Kidney (tissue), 14 donors: ENCODE results near the gene RABGAP1. TPM values are rescaled to one million over a fixed set of nuclear protein-coding genes. Genes with fewer than 3 reads are reported as not detected.

Source experiments
- DNase-seq, 5 donors: peaks; one replicate each; pipeline ENCODE4 v3.0.0-alpha.2; 2013 to 2020
- FAIRE-seq: peaks from 2 replicates; lab custom pipeline; 2012; peaks lifted over from hg19 to GRCh38; lab: Jason Lieb, UNC
- H3K27ac ChIP-seq, 2 donors: one replicate each; pipeline ENCODE4 v1.7.0; 2013; ENCODE audit warnings: low read depth in 2 of 2, low read length in 2 of 2, inconsistent platforms in 1 of 2
- H3K27me3 ChIP-seq: one replicate; pipeline ENCODE4 v1.7.1; 2013; ENCODE audit warnings: low read length, inconsistent platforms; ENCODE audit not compliant: control insufficient read depth, insufficient read depth
- H3K36me3 ChIP-seq, 3 donors: one replicate each; pipeline versions ENCODE4 v1.7.0 to v1.7.1; 2013; ENCODE audit warnings: low read length in 3 of 3, control low read depth in 1 of 3, inconsistent platforms in 1 of 3; ENCODE audit not compliant: insufficient read depth in 3 of 3, control insufficient read depth in 2 of 3
- H3K4me1 ChIP-seq, 3 donors: one replicate each; pipeline versions ENCODE4 v1.7.0 to v1.7.1; 2013; ENCODE audit warnings: low read length in 3 of 3, inconsistent platforms in 1 of 3, low read depth in 1 of 3; ENCODE audit not compliant: control insufficient read depth in 2 of 3, insufficient read depth in 2 of 3
- H3K4me3 ChIP-seq, 3 donors: one replicate each; pipeline versions ENCODE4 v1.7.0 to v1.8.1; 2013; ENCODE audit warnings: low read length in 3 of 3, control low read depth in 1 of 3, inconsistent platforms in 1 of 3
- H3K9ac ChIP-seq, 3 donors: one replicate each; pipeline versions ENCODE4 v1.7.0 to v1.7.1; 2013; ENCODE audit warnings: low read length in 3 of 3, control low read depth in 1 of 3, inconsistent platforms in 1 of 3
- H3K9me3 ChIP-seq, 3 donors: one replicate each; pipeline versions ENCODE4 v1.7.0 to v1.7.1; 2013; ENCODE audit warnings: low read length in 3 of 3, control low read depth in 1 of 3, inconsistent platforms in 1 of 3; ENCODE audit not compliant: control insufficient read depth in 2 of 3, insufficient read depth in 1 of 3
- intact Hi-C: fragments of 100-400 bp; cut with DNase I; formaldehyde crosslinking; loops from one replicate; pipeline ENCODE4 v1.11.1; 2022
- polyA plus RNA-seq: library from polyadenylated mRNA; stranded (reverse); fragments of 350-450 nt; fragmentation: Illumina TruSeq; extraction: RNeasy Lipid Tissue Mini Kit (QIAGEN cat#74804); gene quantifications from one replicate; pipeline ENCODE4 v1.2.3, GENCODE V29; 2014; ENCODE audit warnings: low read depth, low replicate concordance; ENCODE audit not compliant: insufficient read depth
- total RNA-seq: library from RNA; stranded (reverse); fragmentation: NEBNext Ultra II Directional; extraction: Animal tissue kit (Norgen Biotek cat#: 25700); gene quantifications from one replicate; pipeline ENCODE4 v1.2.1, GENCODE V29; 2021
- TF ChIP-seq, protein P1 (sequence below): IDR thresholded peaks from 3 replicates; pipeline ENCODE4 v1.5.1; 2012; ENCODE audit warnings: mild to moderate bottlenecking, moderate library complexity, borderline replicate concordance; ENCODE audit not compliant: insufficient read depth; ENCODE audit errors: extremely low read depth
- donor health status: control.
- donor health status: control.
- donor health status: control.
- donor health status: control.
- donor health status: control.
- donor health status: DM: yes; HTN: yes; CAD: no.
- donor health status: Normal renal cell carcinoma (clear cell type).

RABGAP1 gene
- total and polyA plus RNA-seq, 2 donors from 2014 or later, result 13.7 to 61.1 TPM

GRCh38 chr9:123061216-123061615 is 120.4 kb downstream of the RABGAP1 start:
- H3K4me1 ChIP-seq, result no peaks in the 10 kb centered on the region

DNA sequence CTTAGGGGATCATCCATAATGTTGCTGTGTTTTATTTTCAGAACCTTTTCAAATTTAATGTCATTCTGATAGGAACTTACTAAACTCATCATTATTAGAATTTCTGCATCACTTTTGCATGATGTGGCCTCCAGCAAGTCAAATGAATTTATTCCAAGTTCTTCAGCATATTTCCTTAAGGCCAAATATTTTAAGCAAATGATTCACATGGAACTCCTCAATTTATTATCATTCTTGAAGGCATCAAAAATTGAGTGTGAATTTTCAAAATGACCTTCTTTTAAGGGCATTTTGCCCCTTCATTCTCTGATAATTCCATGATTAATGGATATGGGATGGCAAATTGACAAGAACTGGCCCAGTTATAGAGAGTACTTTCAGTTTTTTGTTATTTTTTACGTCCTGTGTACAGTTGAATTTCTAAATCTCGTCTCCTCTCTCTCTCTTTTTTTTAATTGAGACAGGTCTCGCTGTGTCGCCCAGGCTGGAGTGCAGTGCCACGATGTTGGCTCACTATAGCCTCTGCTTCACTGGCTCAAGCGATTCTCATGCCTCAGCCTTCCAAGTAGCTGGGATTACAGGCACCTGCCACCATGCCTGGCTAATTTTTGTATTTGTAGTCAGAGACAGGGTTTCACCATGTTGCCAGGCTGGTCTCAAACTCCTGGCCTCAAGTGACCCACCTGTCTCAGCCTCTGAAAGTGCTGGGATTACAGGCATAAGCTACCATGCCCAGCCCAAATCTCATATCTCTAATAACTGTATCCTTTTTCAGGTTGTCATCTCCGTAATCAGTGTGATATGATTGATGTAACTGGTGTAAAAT is 121.7 kb downstream of the RABGAP1 start:
- no peak for FAIRE-seq
- intact Hi-C loops, result no loop called here

More at GRCh38 chr9:123061216-123061615, 120.4 kb downstream of the RABGAP1 start:
- Histone ChIP-seq H3K9me3 (no peaks in the 10 kb centered on the region), H3K36me3 (peaks cover 0 to 11% (median 6%) of the 10 kb centered on the region in 3 donors), H3K4me3 (no peak overlapping the region), H3K27ac (no peak overlapping the region), H3K27me3 (no peaks in the 10 kb centered on the region), H3K9ac (no peak overlapping the region)
- no peak for FAIRE-seq
- intact Hi-C loops, result no loop called here
- TF ChIP-seq, protein P1, sequence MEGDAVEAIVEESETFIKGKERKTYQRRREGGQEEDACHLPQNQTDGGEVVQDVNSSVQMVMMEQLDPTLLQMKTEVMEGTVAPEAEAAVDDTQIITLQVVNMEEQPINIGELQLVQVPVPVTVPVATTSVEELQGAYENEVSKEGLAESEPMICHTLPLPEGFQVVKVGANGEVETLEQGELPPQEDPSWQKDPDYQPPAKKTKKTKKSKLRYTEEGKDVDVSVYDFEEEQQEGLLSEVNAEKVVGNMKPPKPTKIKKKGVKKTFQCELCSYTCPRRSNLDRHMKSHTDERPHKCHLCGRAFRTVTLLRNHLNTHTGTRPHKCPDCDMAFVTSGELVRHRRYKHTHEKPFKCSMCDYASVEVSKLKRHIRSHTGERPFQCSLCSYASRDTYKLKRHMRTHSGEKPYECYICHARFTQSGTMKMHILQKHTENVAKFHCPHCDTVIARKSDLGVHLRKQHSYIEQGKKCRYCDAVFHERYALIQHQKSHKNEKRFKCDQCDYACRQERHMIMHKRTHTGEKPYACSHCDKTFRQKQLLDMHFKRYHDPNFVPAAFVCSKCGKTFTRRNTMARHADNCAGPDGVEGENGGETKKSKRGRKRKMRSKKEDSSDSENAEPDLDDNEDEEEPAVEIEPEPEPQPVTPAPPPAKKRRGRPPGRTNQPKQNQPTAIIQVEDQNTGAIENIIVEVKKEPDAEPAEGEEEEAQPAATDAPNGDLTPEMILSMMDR, result no peak
- no peak for DNase-seq

DNA sequence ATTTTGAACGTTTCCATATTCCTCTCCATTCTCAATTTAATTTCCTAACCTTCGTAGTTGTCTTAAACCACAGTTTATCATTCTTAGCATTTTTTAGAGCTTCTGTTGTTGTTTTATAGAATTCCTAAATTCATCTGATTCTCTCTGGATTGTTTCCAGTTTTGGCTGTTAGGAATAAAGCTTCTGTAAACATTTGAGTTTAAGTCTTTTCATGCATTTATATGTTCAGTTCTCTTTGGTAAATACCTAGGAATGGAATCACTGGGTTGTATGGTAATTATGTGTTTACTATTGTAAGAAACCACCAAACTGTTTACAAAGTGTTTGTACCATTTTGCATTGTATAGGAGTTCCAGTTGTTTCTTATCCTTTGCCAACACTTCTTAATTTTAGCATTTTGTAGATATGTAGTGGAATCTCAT is 122.4 kb downstream of the RABGAP1 start:
- H3K27ac ChIP-seq, result no peak overlapping the region
- no peaks in the 10 kb centered on the region for H3K27me3 ChIP-seq
- TF ChIP-seq, protein P1, result no peak
- no peak for DNase-seq
- no peak overlapping the region for H3K4me3 ChIP-seq
- no peak overlapping the region for H3K9ac ChIP-seq
- FAIRE-seq, result no peak
- intact Hi-C loops, result no loop called here
- H3K4me1 ChIP-seq, result no peaks in the 10 kb centered on the region
- H3K9me3 ChIP-seq, result no peaks in the 10 kb centered on the region
- H3K36me3 ChIP-seq, result peaks cover 2 to 23% (median 17%) of the 10 kb centered on the region in 3 donors

More for the DNA sequence above, 121.7 kb downstream of the RABGAP1 start:
- Histone ChIP-seq H3K4me1 (no peaks in the 10 kb centered on the region), H3K4me3 (no peak overlapping the region), H3K9me3 (no peaks in the 10 kb centered on the region), H3K36me3 (peaks cover 2 to 21% (median 16%) of the 10 kb centered on the region in 3 donors), H3K27ac (no peak overlapping the region), H3K9ac (no peak overlapping the region), H3K27me3 (no peaks in the 10 kb centered on the region)
- TF ChIP-seq, protein P1, result no peak
- DNase-seq, result no peak
